Calu3 (cell line): ENCODE data around the gene CXCR2. TPM values are rescaled to one million over a fixed set of nuclear protein-coding genes. Genes with fewer than 3 reads are reported as not detected.
"Not testable (repeated sequence)": the region's sequence is repeated elsewhere in the genome, so short reads cannot be mapped to it uniquely, and the experiment has no call there.

Experiments used
- BruUV-seq: library from RNA; stranded (reverse); fragments of 400-500 nt; replicated peaks from 2 replicates; lab custom pipeline; 2021; lab: Mats Ljungman, UMichigan
- CTCF ChIA-PET: fragments of 300-600 bp; sonication (Branson Sonifier 250); formaldehyde crosslinking; loops from one replicate; lab custom pipeline; 2022; ENCODE audit warnings: antibody characterized with exemption; lab: Charles Lee
- DNase-seq: peaks from one replicate; pipeline ENCODE4 v3.0.0; 2022
- H3K27ac Mint-ChIP-seq: one replicate; pipeline ENCODE4 v1.8.0; 2022; ENCODE audit warnings: mixed read lengths; ENCODE audit not compliant: unreplicated experiment
- H3K27me3 Mint-ChIP-seq: one replicate; pipeline ENCODE4 v1.8.0; 2022; ENCODE audit warnings: mixed read lengths; ENCODE audit not compliant: unreplicated experiment
- H3K36me3 Mint-ChIP-seq: one replicate; pipeline ENCODE4 v1.8.0; 2022; ENCODE audit warnings: mild to moderate bottlenecking, moderate library complexity, mixed read lengths; ENCODE audit not compliant: insufficient read depth, unreplicated experiment
- H3K4me1 Mint-ChIP-seq: one replicate; pipeline ENCODE4 v1.8.0; 2022; ENCODE audit warnings: mild to moderate bottlenecking, low read depth, mixed read lengths; ENCODE audit not compliant: unreplicated experiment
- H3K4me3 Mint-ChIP-seq: one replicate; pipeline ENCODE4 v1.8.0; 2022; ENCODE audit warnings: mild to moderate bottlenecking, low read depth, moderate library complexity, mixed read lengths; ENCODE audit not compliant: unreplicated experiment
- H3K9me3 Mint-ChIP-seq: one replicate; pipeline ENCODE4 v1.8.0; 2022; ENCODE audit warnings: low read depth, mixed read lengths; ENCODE audit not compliant: unreplicated experiment
- CTCF ChIP-seq: fragments of 200-600 bp; IDR thresholded peaks from one replicate; pipeline ENCODE4 v1.8.0; 2022; ENCODE audit warnings: antibody characterized with exemption; ENCODE audit not compliant: unreplicated experiment
- intact Hi-C: fragments of 100-400 bp; cut with micrococcal nuclease; formaldehyde crosslinking; loops from one replicate; pipeline ENCODE4 v1.10.0; 2022; ENCODE audit not compliant: unreplicated experiment
- total RNA-seq: library from RNA; stranded (reverse); gene quantifications from 2 replicates; pipeline ENCODE4 v1.2.3, GENCODE V29; 2022

Gene CXCR2
- total RNA-seq, 1 experiment from 2014 or later: not detected

GRCh38 chr2:218166791-218167190 is 41.0 kb downstream of the CXCR2 start, which contains the start of gene CXCR1:
CXCR1 (minus strand) TSS chr2:218166962; CDS start chr2:218165211, 1,751 bp downstream.
- TF ChIP-seq CTCF: no peak
- no TSS peak for BruUV-seq

GRCh38 chr2:218168016-218168415 is 42.2 kb downstream of the CXCR2 start:
- Mint-ChIP-seq H3K4me1 (peaks cover 15% of the 10 kb centered on the region), H3K27ac (no peak overlapping the region), H3K36me3 (no peaks in the 10 kb centered on the region), H3K4me3 (no peak overlapping the region), H3K9me3 (no peaks in the 10 kb centered on the region), H3K27me3 (peaks cover 80% of the 10 kb centered on the region)
- intact Hi-C loops: no loop called here
- no peak for TF ChIP-seq CTCF
- no TSS peak for BruUV-seq
- CTCF ChIA-PET: interaction anchor here (0.6 kb wide), 1 partner anchor 24 kb away, joined by 5 read pairs; no protein-coding TSS in a partner anchor
- no peak for DNase-seq

More at GRCh38 chr2:218166791-218167190, 41.0 kb downstream of the CXCR2 start, which contains the start of gene CXCR1:
- H3K9me3 Mint-ChIP-seq: no peaks in the 10 kb centered on the region
- H3K36me3 Mint-ChIP-seq: no peaks in the 10 kb centered on the region
- intact Hi-C loops: no loop called here
- no peak within 1 kb of the TSS for H3K27ac Mint-ChIP-seq
- H3K4me3 Mint-ChIP-seq: no peak within 1 kb of the TSS
- H3K4me1 Mint-ChIP-seq: peaks cover 15% of the 10 kb centered on the region
- CTCF ChIA-PET: no interaction called here
- no peak for DNase-seq
- H3K27me3 Mint-ChIP-seq: peaks cover 85% of the 10 kb centered on the region

DNA sequence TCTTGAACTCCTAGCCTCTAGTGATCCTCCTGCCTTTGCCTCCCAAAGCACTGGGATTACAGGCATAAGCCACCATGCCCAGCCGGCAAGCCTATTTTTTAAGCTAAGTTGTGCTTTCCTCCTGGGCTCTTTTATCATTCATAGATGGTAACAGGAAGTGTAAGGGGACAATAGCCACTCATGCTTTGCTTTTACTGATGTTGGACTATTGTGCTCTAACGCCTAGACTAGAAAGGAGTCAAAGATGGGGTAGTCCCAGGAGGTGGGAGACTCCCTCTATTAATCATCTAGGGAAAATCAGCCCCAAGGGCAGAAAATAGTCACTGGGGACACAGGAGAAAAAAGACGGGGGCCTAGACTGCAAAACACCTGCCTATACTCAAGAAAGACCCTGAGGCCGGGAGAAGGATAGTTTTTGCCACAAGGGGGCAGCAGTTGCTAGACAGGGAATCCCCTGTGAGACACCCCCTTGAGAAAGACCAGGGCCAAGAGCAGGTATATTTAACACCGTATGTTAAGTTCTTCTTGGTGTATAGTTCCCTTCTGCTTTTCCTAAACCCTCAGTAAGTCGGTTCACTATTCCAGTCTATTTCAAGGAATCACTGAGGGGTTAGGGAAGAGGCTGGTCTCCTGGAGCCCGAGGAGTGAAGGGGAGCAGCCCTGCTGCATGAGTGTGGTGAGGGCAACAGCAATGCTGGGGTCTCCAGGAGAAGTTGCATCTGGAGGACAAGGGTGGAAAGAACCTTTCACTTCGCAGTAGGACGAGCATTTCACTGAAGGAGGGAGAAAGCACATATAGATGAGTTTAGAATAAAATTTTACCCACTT is 43.0 kb downstream of the CXCR2 start:
- Mint-ChIP-seq H3K27me3 (peaks cover 73% of the 10 kb centered on the region), H3K4me3 (no peak overlapping the region), H3K4me1 (peaks cover 15% of the 10 kb centered on the region), H3K36me3 (no peaks in the 10 kb centered on the region), H3K9me3 (no peaks in the 10 kb centered on the region), H3K27ac (no peak overlapping the region)
- BruUV-seq: no TSS peak
- peak; percentile 86 for TF ChIP-seq CTCF
- CTCF ChIA-PET: no interaction called here
- peak; percentile 74 for DNase-seq
- intact Hi-C loops: no loop called here

DNA sequence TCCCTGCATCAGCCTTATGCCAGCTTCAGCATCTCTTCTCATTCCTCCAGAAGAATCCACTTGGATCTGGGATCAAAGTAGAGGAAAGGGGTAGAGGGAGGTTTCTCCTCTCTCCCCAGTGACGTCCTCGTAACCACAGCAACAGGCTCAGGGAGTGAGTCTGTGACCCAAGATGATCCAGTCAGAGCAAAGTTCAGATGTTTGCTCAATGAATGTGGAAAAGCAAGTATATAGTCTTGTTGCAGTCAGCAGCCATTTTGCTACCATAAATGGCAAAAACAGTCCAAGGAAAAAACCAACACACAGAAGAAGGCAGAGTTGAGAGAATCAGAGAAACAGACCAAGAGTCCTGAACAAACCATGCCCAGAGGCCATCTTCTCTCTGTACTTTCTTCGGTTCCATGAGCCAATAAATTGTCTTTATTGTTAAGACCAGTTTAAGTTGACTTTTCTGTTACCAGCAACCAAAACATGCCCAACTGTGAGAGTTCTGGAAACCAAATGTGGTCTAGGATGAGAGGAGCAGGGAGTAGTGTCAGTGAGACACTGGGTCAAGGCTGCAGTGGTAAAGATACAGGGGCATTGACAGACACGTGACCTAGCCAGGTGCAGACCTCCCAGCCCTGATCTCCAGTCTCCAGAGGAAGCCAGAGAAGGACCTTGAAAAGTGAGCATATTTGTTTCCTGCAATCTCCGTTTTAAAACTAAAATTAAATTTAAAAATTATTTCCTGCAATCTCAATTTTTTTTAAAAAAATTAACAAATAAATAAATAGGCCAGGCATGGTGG is 44.1 kb downstream of the CXCR2 start:
- Mint-ChIP-seq H3K36me3 (no peaks in the 10 kb centered on the region), H3K4me3 (no peak overlapping the region), H3K4me1 (peaks cover 15% of the 10 kb centered on the region), H3K27me3 (peaks cover 62% of the 10 kb centered on the region), H3K9me3 (no peaks in the 10 kb centered on the region), H3K27ac (no peak overlapping the region)
- DNase-seq: no peak
- no peak for TF ChIP-seq CTCF
- intact Hi-C loops: no loop called here
- no TSS peak for BruUV-seq
- CTCF ChIA-PET: no interaction called here

- H3K36me3 Mint-ChIP-seq, H3K27ac Mint-ChIP-seq, DNase-seq, intact Hi-C loops, H3K4me3 Mint-ChIP-seq, CTCF ChIA-PET, BruUV-seq, H3K9me3 Mint-ChIP-seq: not testable (repeated sequence)
- peaks cover 15% of the 10 kb centered on the region for H3K4me1 Mint-ChIP-seq
- peaks cover 44% of the 10 kb centered on the region for H3K27me3 Mint-ChIP-seq
Observed at GRCh38 chr2:218171744-218172143, 45.9 kb downstream of the CXCR2 start.
